HG03064 (cell line): ENCODE data around the gene FAM168A.
"Not testable (repeated sequence)": the region's sequence is repeated elsewhere in the genome, so short reads cannot be mapped to it uniquely, and the experiment has no call there.

Experiments
- ATAC-seq: cut with Tn5 transposase; IDR thresholded peaks from one replicate; pipeline ENCODE4 v1.9.1; 2021; ENCODE audit warnings: low read depth; ENCODE audit not compliant: unreplicated experiment

Gene FAM168A

GRCh38 chr11:73439002-73439843 is 158.7 kb downstream of the FAM168A start:
- ATAC-seq = no peak

GRCh38 chr11:73436859-73437258 is 161.1 kb downstream of the FAM168A start:
- not testable (repeated sequence) for ATAC-seq

GRCh38 chr11:73431396-73431795 is 166.5 kb downstream of the FAM168A start:
- no peak for ATAC-seq

- ATAC-seq = no peak
These were observed 167.6 kb downstream of the FAM168A start for GRCh38 chr11:73430326-73430725.

- ATAC-seq = no peak
These were observed 168.7 kb downstream of the FAM168A start for GRCh38 chr11:73429121-73429750.

GRCh38 chr11:73428699-73429098 is 169.2 kb downstream of the FAM168A start:
- ATAC-seq = no peak

GRCh38 chr11:73428227-73428626 is 169.7 kb downstream of the FAM168A start:
- no peak for ATAC-seq

GRCh38 chr11:73426219-73426850 is 171.6 kb downstream of the FAM168A start:
- no peak for ATAC-seq

- no peak for ATAC-seq
These were observed 172.8 kb downstream of the FAM168A start for GRCh38 chr11:73425108-73425507.

GRCh38 chr11:73423506-73423905 is 174.4 kb downstream of the FAM168A start:
- no peak for ATAC-seq

GRCh38 chr11:73422886-73423285 is 175.0 kb downstream of the FAM168A start:
- ATAC-seq = no peak

- ATAC-seq = no peak
These were observed 177.8 kb downstream of the FAM168A start for GRCh38 chr11:73420136-73420535.

- ATAC-seq = no peak
These were observed 181.1 kb downstream of the FAM168A start for GRCh38 chr11:73416786-73417185.

GRCh38 chr11:73415854-73416615 is 181.9 kb downstream of the FAM168A start:
- ATAC-seq = no peak

GRCh38 chr11:73414977-73415651 is 182.8 kb downstream of the FAM168A start:
- ATAC-seq = no peak

GRCh38 chr11:73413256-73413655 is 184.7 kb downstream of the FAM168A start:
- ATAC-seq = no peak

GRCh38 chr11:73412308-73412707 is 185.6 kb downstream of the FAM168A start:
- no peak for ATAC-seq

- no peak for ATAC-seq
These were observed 186.9 kb downstream of the FAM168A start for GRCh38 chr11:73411031-73411430.

GRCh38 chr11:73410627-73411026 is 187.3 kb downstream of the FAM168A start:
- ATAC-seq = no peak

GRCh38 chr11:73409431-73409830 is 188.5 kb downstream of the FAM168A start:
- no peak for ATAC-seq
